GM10266 (cell line): Measurements from ENCODE around the gene TTC7B.

Experiments used
- DNase-seq: peaks from one replicate; pipeline ENCODE4 v3.0.0; 2012; ENCODE audit errors: extremely low spot score
- TF ChIP-seq, protein P1 (sequence below): IDR thresholded peaks from 2 replicates; pipeline ENCODE4 v1.5.1; 2012; ENCODE audit warnings: mild to moderate bottlenecking, low read depth; ENCODE audit not compliant: control insufficient read depth, insufficient read depth; ENCODE audit errors: missing control alignments

Gene TTC7B

DNA sequence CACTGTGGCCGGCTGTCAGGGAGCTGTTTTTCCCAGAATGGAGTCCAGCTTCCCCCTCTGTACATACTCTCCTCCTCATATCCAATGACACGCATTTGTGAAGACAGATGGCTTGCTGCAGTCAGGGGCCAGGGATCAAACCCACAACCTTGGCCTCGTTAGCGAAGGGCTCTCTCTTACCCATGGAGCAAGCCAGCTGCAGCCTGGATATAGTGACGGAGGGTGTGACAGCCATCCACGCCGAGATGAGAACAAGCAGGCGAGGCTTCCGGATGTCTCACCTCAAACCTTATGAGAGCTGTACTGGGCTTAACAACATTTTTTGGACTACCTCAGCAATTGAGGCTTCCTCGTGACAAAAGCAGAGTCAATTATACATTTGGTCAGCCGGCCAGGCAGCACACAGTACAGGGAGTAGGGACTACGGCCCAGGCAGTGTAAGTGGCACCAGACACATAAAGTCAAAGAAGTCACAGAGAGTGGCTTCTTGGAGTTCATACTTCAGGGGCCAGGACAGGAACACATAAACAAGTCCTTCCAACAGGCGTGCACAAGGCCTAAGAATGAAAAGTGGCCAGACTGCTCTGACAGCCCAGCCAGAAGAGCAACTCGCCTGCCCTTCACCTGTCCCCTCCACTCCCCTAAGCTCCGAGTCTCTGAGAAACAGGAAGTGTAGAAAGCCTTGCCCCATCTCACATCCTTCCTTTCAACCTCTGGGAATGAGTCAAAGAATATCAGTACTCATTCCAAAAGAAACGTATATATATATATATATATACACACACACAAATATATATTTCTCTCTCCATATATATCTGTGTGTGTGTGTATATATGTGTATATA lies 115.1 kb downstream of the TTC7B start:
- TF ChIP-seq, protein P1, sequence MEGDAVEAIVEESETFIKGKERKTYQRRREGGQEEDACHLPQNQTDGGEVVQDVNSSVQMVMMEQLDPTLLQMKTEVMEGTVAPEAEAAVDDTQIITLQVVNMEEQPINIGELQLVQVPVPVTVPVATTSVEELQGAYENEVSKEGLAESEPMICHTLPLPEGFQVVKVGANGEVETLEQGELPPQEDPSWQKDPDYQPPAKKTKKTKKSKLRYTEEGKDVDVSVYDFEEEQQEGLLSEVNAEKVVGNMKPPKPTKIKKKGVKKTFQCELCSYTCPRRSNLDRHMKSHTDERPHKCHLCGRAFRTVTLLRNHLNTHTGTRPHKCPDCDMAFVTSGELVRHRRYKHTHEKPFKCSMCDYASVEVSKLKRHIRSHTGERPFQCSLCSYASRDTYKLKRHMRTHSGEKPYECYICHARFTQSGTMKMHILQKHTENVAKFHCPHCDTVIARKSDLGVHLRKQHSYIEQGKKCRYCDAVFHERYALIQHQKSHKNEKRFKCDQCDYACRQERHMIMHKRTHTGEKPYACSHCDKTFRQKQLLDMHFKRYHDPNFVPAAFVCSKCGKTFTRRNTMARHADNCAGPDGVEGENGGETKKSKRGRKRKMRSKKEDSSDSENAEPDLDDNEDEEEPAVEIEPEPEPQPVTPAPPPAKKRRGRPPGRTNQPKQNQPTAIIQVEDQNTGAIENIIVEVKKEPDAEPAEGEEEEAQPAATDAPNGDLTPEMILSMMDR = no peak
- DNase-seq = no peak

DNA sequence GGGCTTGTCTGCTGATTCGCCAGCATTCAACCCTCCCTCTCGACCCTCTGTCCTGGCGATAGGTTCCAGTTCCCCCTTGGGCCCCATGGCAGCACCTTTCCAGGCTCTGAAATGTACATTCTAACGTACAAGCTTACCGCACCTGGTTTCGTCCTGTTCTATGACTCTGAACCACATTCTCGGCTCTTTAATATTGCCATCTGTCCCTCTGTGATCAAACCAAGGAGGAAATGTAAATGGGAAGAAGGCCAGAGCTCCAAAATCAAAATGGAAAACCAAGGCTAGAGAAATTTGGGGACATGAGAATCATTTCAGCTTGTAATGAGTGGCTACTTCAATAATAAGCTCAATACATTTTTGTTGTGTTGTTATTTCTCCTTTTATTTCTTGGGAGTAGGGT lies 117.2 kb downstream of the TTC7B start:
- no peak for DNase-seq
- TF ChIP-seq, protein P1 = no peak

DNA sequence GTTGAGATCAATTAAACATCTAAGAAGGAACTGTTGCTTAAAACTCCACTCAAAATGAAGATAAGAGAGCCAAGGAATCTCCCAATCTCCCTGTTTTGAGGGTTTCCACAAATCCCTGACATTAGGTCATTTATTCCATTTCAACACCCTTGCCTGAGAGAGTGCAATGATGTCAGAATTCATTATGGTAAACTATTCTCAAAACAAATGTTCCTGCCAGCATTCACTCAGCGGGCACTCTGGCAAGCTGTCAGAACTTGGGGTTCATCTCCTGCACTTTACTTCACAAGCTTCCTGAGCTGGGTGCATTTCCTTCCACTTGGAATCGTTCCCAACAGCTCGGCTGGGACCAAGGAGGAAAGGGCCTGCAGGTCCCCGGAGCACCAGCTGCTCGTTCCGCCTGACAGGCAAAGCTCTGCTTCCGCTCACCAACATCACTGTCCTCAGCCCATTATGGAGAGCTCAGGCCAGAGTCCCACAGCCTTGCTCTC lies 117.8 kb downstream of the TTC7B start:
- no peak for DNase-seq
- TF ChIP-seq, protein P1 = no peak

DNA sequence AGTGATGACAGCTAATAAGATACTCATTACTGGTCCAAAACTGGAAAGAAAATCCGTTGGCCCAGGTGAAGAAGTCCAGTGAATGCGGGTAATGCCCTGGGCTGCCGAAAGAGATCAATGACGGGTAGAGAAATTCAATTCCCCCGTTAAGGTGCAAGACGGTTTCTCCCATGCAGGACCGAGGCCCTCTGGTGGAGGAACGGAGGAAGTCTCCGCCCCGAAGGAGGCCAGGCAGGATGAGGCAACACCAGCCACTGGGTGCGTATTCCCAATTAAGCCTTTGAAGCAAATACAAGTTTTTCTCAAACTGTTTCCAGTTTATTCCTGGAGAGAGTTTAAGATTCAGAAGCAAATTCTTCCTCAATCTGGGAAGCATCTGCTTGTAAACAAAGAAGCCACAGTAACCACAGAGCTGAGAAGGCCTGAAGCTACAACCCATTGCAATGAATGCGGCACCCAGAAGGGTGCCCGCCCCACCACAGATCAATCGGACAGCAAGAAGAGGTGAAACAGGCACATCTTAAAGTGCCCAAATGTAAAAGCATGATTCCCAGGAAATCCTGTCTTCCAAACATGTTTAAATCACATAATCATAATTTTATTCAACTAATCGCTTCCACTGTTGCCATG lies 118.5 kb downstream of the TTC7B start:
- DNase-seq = peak; percentile 71
- TF ChIP-seq, protein P1 = peak; percentile 88

DNA sequence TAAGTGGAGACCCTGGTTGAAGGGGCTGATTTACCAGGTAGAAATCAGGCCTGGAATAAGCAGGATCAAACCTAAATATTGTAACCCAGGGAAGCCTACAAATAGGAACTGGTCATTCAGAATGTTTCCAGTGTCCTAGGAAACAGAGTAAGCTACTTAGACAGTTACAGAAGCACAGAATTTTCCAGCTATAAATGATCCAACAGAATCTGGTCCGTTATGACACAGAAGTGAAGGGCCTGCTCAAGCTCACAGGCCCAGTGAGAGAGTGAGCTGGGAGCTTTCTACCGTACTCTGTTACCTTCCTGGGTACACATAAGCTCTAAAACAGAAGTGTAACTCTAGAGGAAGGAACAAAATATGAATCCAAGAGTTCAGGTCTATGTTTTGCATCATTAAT lies 119.1 kb downstream of the TTC7B start:
- TF ChIP-seq, protein P1 = no peak
- DNase-seq = no peak

DNA sequence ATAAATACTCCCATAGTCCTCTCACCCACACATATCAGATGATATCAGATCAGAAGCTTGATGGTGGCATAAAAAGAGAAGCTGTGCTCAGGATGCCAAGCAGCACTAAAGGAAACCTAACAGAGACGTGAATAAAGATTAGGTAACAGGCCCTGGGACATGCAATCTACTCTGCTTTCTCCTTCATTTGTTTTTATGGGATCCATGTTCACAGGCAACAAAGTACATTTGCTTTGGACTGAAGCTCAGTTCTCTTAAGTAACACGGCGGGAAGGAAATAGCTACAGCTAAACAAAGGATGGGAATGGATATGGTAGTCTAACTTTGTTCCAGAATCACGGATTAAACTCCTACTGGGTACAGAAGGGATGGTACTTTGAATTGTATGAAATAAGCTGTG lies 119.5 kb downstream of the TTC7B start:
- TF ChIP-seq, protein P1 = no peak

More for the DNA sequence above, 119.5 kb downstream of the TTC7B start:
- no peak for DNase-seq
